ENCODE data around the gene ZNF253.
"Not testable (repeated sequence)": the region's sequence is repeated elsewhere in the genome, so short reads cannot be mapped to it uniquely, and the experiment has no call there.

The ZNF253 gene

GRCh38 chr19:19865750-19866610, at the start of gene ZNF253:
ZNF253 (plus strand) TSS chr19:19865882; CDS start chr19:19865997, 115 bp downstream.
- Histone ChIP-seq H3K27me3 (ENCODE audit: insufficient read depth, low read length) (no peaks in the 10 kb centered on the region), H3K36me3 (ENCODE audit: insufficient read depth, low read length) (no peaks in the 10 kb centered on the region), H3K27ac (ENCODE audit: low read depth, low read length) (peak within 1 kb of the TSS; percentile 82), H3K4me3 (ENCODE audit: low read depth, low read length) (peak within 1 kb of the TSS; percentile 98), H3K79me2 (ENCODE audit: control insufficient read depth, insufficient read depth, low read length, unreplicated experiment) (peaks cover 28% of the 10 kb centered on the region), H3K4me1 (ENCODE audit: control insufficient read depth, insufficient read depth, low read length, unreplicated experiment) (no peaks in the 10 kb centered on the region), H2AFZ (ENCODE audit: low read length, unreplicated experiment) (peak within 1 kb of the TSS; percentile 99)

- Histone ChIP-seq H3K36me3 (ENCODE audit: insufficient read depth, low read length) (peaks cover 14% of the 10 kb centered on the region), H3K4me1 (ENCODE audit: control insufficient read depth, insufficient read depth, low read length, unreplicated experiment) (no peaks in the 10 kb centered on the region), H2AFZ (ENCODE audit: low read length, unreplicated experiment) (no peak overlapping the region), H3K4me3 (ENCODE audit: low read depth, low read length) (no peak overlapping the region), H3K79me2 (ENCODE audit: control insufficient read depth, insufficient read depth, low read length, unreplicated experiment) (peaks cover 34% of the 10 kb centered on the region), H3K27me3 (ENCODE audit: insufficient read depth, low read length) (no peaks in the 10 kb centered on the region), H3K27ac (ENCODE audit: low read depth, low read length) (no peak overlapping the region)
Observed at GRCh38 chr19:19816679-19817078, 49.0 kb upstream of the ZNF253 start.

- no peak overlapping the region for H3K4me3 ChIP-seq (ENCODE audit: low read depth, low read length)
- peaks cover 34% of the 10 kb centered on the region for H3K79me2 ChIP-seq (ENCODE audit: control insufficient read depth, insufficient read depth, low read length, unreplicated experiment)
- H2AFZ ChIP-seq (ENCODE audit: low read length, unreplicated experiment): no peak overlapping the region
- no peaks in the 10 kb centered on the region for H3K4me1 ChIP-seq (ENCODE audit: control insufficient read depth, insufficient read depth, low read length, unreplicated experiment)
- H3K36me3 ChIP-seq (ENCODE audit: insufficient read depth, low read length): peaks cover 14% of the 10 kb centered on the region
- no peaks in the 10 kb centered on the region for H3K27me3 ChIP-seq (ENCODE audit: insufficient read depth, low read length)
- H3K27ac ChIP-seq (ENCODE audit: low read depth, low read length): no peak overlapping the region
Observed at GRCh38 chr19:19817357-19817756, 48.3 kb upstream of the ZNF253 start.

- peak overlapping the region; percentile 59 for H2AFZ ChIP-seq (ENCODE audit: low read length, unreplicated experiment)
- H3K27ac ChIP-seq (ENCODE audit: low read depth, low read length): peak overlapping the region; percentile 77
Observed at GRCh38 chr19:19820774-19821320, 44.8 kb upstream of the ZNF253 start.

GRCh38 chr19:19821366-19821951, 44.2 kb upstream of the ZNF253 start, which contains the start of gene ZNF506:
ZNF506 (minus strand) TSS chr19:19821750; CDS start chr19:19821603, 147 bp downstream.
- H3K4me3 ChIP-seq (ENCODE audit: low read depth, low read length): peak within 1 kb of the TSS; percentile 82
- no peaks in the 10 kb centered on the region for H3K27me3 ChIP-seq (ENCODE audit: insufficient read depth, low read length)
- peaks cover 27% of the 10 kb centered on the region for H3K79me2 ChIP-seq (ENCODE audit: control insufficient read depth, insufficient read depth, low read length, unreplicated experiment)
- H2AFZ ChIP-seq (ENCODE audit: low read length, unreplicated experiment): peak within 1 kb of the TSS; percentile 59
- H3K4me1 ChIP-seq (ENCODE audit: control insufficient read depth, insufficient read depth, low read length, unreplicated experiment): no peaks in the 10 kb centered on the region
- peak within 1 kb of the TSS; percentile 77 for H3K27ac ChIP-seq (ENCODE audit: low read depth, low read length)
- peaks cover 14% of the 10 kb centered on the region for H3K36me3 ChIP-seq (ENCODE audit: insufficient read depth, low read length)

More at GRCh38 chr19:19820774-19821320, 44.8 kb upstream of the ZNF253 start:
- Histone ChIP-seq H3K4me1 (ENCODE audit: control insufficient read depth, insufficient read depth, low read length, unreplicated experiment) (no peaks in the 10 kb centered on the region), H3K79me2 (ENCODE audit: control insufficient read depth, insufficient read depth, low read length, unreplicated experiment) (peaks cover 27% of the 10 kb centered on the region), H3K27me3 (ENCODE audit: insufficient read depth, low read length) (no peaks in the 10 kb centered on the region), H3K36me3 (ENCODE audit: insufficient read depth, low read length) (peaks cover 14% of the 10 kb centered on the region), H3K4me3 (ENCODE audit: low read depth, low read length) (peak overlapping the region; percentile 82)

- Histone ChIP-seq H3K36me3 (ENCODE audit: insufficient read depth, low read length) (peaks cover 14% of the 10 kb centered on the region), H3K27ac (ENCODE audit: low read depth, low read length) (peak overlapping the region; percentile 32), H3K4me3 (ENCODE audit: low read depth, low read length) (peak overlapping the region; percentile 82), H2AFZ (ENCODE audit: low read length, unreplicated experiment) (peak overlapping the region; percentile 38), H3K79me2 (ENCODE audit: control insufficient read depth, insufficient read depth, low read length, unreplicated experiment) (peaks cover 27% of the 10 kb centered on the region)
- H3K4me1 ChIP-seq (ENCODE audit: control insufficient read depth, insufficient read depth, low read length, unreplicated experiment); H3K27me3 ChIP-seq (ENCODE audit: insufficient read depth, low read length): not testable (repeated sequence)
Observed at GRCh38 chr19:19821976-19822375, 43.7 kb upstream of the ZNF253 start.

GRCh38 chr19:19823916-19824315, 41.8 kb upstream of the ZNF253 start:
- H2AFZ ChIP-seq (ENCODE audit: low read length, unreplicated experiment): no peak overlapping the region
- no peaks in the 10 kb centered on the region for H3K4me1 ChIP-seq (ENCODE audit: control insufficient read depth, insufficient read depth, low read length, unreplicated experiment)
- H3K27me3 ChIP-seq (ENCODE audit: insufficient read depth, low read length): no peaks in the 10 kb centered on the region
- H3K27ac ChIP-seq (ENCODE audit: low read depth, low read length): no peak overlapping the region
- peaks cover 14% of the 10 kb centered on the region for H3K79me2 ChIP-seq (ENCODE audit: control insufficient read depth, insufficient read depth, low read length, unreplicated experiment)
- peaks cover 6% of the 10 kb centered on the region for H3K36me3 ChIP-seq (ENCODE audit: insufficient read depth, low read length)
- no peak overlapping the region for H3K4me3 ChIP-seq (ENCODE audit: low read depth, low read length)

- Histone ChIP-seq H3K27me3 (ENCODE audit: insufficient read depth, low read length) (no peaks in the 10 kb centered on the region), H3K4me1 (ENCODE audit: control insufficient read depth, insufficient read depth, low read length, unreplicated experiment) (no peaks in the 10 kb centered on the region), H2AFZ (ENCODE audit: low read length, unreplicated experiment) (no peak overlapping the region), H3K4me3 (ENCODE audit: low read depth, low read length) (no peak overlapping the region), H3K79me2 (ENCODE audit: control insufficient read depth, insufficient read depth, low read length, unreplicated experiment) (no peaks in the 10 kb centered on the region), H3K27ac (ENCODE audit: low read depth, low read length) (no peak overlapping the region), H3K36me3 (ENCODE audit: insufficient read depth, low read length) (no peaks in the 10 kb centered on the region)
Observed at GRCh38 chr19:19826875-19827274, 38.8 kb upstream of the ZNF253 start.

- Histone ChIP-seq H3K27me3 (ENCODE audit: insufficient read depth, low read length) (no peaks in the 10 kb centered on the region), H2AFZ (ENCODE audit: low read length, unreplicated experiment) (no peak overlapping the region), H3K36me3 (ENCODE audit: insufficient read depth, low read length) (no peaks in the 10 kb centered on the region), H3K27ac (ENCODE audit: low read depth, low read length) (no peak overlapping the region), H3K4me1 (ENCODE audit: control insufficient read depth, insufficient read depth, low read length, unreplicated experiment) (no peaks in the 10 kb centered on the region), H3K4me3 (ENCODE audit: low read depth, low read length) (no peak overlapping the region), H3K79me2 (ENCODE audit: control insufficient read depth, insufficient read depth, low read length, unreplicated experiment) (no peaks in the 10 kb centered on the region)
Observed at GRCh38 chr19:19835560-19836038, 30.1 kb upstream of the ZNF253 start.

GRCh38 chr19:19847781-19848180, 17.9 kb upstream of the ZNF253 start:
- Histone ChIP-seq H3K4me3 (ENCODE audit: low read depth, low read length) (no peak overlapping the region), H3K4me1 (ENCODE audit: control insufficient read depth, insufficient read depth, low read length, unreplicated experiment) (no peaks in the 10 kb centered on the region), H3K27me3 (ENCODE audit: insufficient read depth, low read length) (no peaks in the 10 kb centered on the region), H3K27ac (ENCODE audit: low read depth, low read length) (no peak overlapping the region), H3K79me2 (ENCODE audit: control insufficient read depth, insufficient read depth, low read length, unreplicated experiment) (no peaks in the 10 kb centered on the region), H2AFZ (ENCODE audit: low read length, unreplicated experiment) (no peak overlapping the region), H3K36me3 (ENCODE audit: insufficient read depth, low read length) (no peaks in the 10 kb centered on the region)

All from ACC112 (cell line).